CD4-positive, alpha-beta memory T cell (primary cell): Measurements from ENCODE around the gene IL17RB. TPM values are rescaled to one million over a fixed set of nuclear protein-coding genes. Genes with fewer than 3 reads are reported as not detected.

Experiments
- CTCF ChIA-PET: fragments of 350-600 bp; sonication (Branson Sonifier 250); formaldehyde crosslinking; loops from one replicate; lab custom pipeline; 2021; ENCODE audit warnings: inconsistent platforms; ENCODE audit not compliant: partially characterized antibody; lab: Charles Lee
- POLR2A ChIA-PET: fragments of 350-600 bp; sonication (Branson Sonifier 250); formaldehyde crosslinking; loops from one replicate; lab custom pipeline; 2021; ENCODE audit not compliant: partially characterized antibody; lab: Charles Lee
- DNase-seq, 5 donors: peaks; one replicate each; pipeline versions ENCODE4 v3.0.0 to v3.0.0-alpha.2; 2020 to 2022; ENCODE audit warnings: mixed read lengths in 1 of 5
- H3K27ac ChIP-seq: one replicate; pipeline ENCODE4 v1.7.0; 2013; ENCODE audit warnings: low read depth, low read length
- H3K27me3 ChIP-seq: 2 replicates; pipeline ENCODE4 v1.7.0; 2013; ENCODE audit warnings: mild to moderate bottlenecking, low read length, moderate library complexity; ENCODE audit not compliant: insufficient read depth
- H3K36me3 ChIP-seq: 2 replicates; pipeline ENCODE4 v1.7.0; 2013; ENCODE audit warnings: mild to moderate bottlenecking, low read length, moderate library complexity; ENCODE audit not compliant: insufficient read depth
- H3K4me1 ChIP-seq: 2 replicates; pipeline ENCODE4 v1.7.0; 2013; ENCODE audit warnings: mild to moderate bottlenecking, low read length, moderate library complexity; ENCODE audit not compliant: insufficient read depth
- H3K4me3 ChIP-seq, 2 donors: one replicate each; pipeline ENCODE4 v1.7.0; 2013; ENCODE audit warnings: low read length in 2 of 2, mild to moderate bottlenecking in 1 of 2
- H3K9me3 ChIP-seq, 2 donors: one replicate each; pipeline ENCODE4 v1.7.0; 2013; ENCODE audit warnings: low read length in 2 of 2, control low read depth in 1 of 2; ENCODE audit not compliant: control insufficient read depth in 1 of 2
- H3K27ac Mint-ChIP-seq, 7 donors: one replicate each; pipeline ENCODE4 v1.8.0; 2020 to 2021; ENCODE audit warnings: mixed read lengths in 7 of 7, mild to moderate bottlenecking in 6 of 7, inconsistent platforms in 3 of 7, moderate library complexity in 3 of 7
- H3K27me3 Mint-ChIP-seq, 2 donors: one replicate each; pipeline ENCODE4 v1.8.0; 2020 to 2021; ENCODE audit warnings: mixed read lengths in 2 of 2
- H3K36me3 Mint-ChIP-seq, 2 donors: one replicate each; pipeline ENCODE4 v1.8.0; 2020 to 2021; ENCODE audit warnings: mixed read lengths in 2 of 2, inconsistent platforms in 1 of 2, mild to moderate bottlenecking in 1 of 2
- H3K4me1 Mint-ChIP-seq, 4 donors: one replicate each; pipeline ENCODE4 v1.8.0; 2020 to 2021; ENCODE audit warnings: mixed read lengths in 4 of 4, mild to moderate bottlenecking in 1 of 4
- H3K4me3 Mint-ChIP-seq, 8 donors: one replicate each; pipeline ENCODE4 v1.8.0; 2020 to 2021; ENCODE audit warnings: mixed read lengths in 8 of 8, mild to moderate bottlenecking in 7 of 8, moderate library complexity in 6 of 8, inconsistent platforms in 3 of 8
- H3K9me3 Mint-ChIP-seq, 8 donors: one replicate each; pipeline ENCODE4 v1.8.0; 2020 to 2021; ENCODE audit warnings: mixed read lengths in 8 of 8, mild to moderate bottlenecking in 5 of 8, inconsistent platforms in 3 of 8, moderate library complexity in 1 of 8
- intact Hi-C: fragments of 100-400 bp; cut with micrococcal nuclease; formaldehyde crosslinking; loops from one replicate; pipeline ENCODE4 v1.15.1; 2023
- polyA plus RNA-seq, 2 donors: library from polyadenylated mRNA; unstranded; fragments of 300-500 nt; fragmentation: Illumina TruSeq; gene quantifications; one replicate each; pipeline ENCODE4 v1.2.3, GENCODE V29; 2021
- total RNA-seq, 2 experiments: library from RNA; stranded (reverse); gene quantifications; one replicate each; pipeline ENCODE4 v1.2.3, GENCODE V29; 2021

The IL17RB gene
- total and polyA plus RNA-seq, 4 experiments from 2014 or later = 0.09 to 1.0 (median 0.76) TPM

- ChIA-PET POLR2A (no interaction called here), CTCF (no interaction called here)
- intact Hi-C loops = no loop called here
- Mint-ChIP-seq H3K36me3 (no peaks in the 10 kb centered on the region), H3K4me3 (no peak overlapping the region), H3K4me1 (no peaks in the 10 kb centered on the region), H3K27me3 (peaks cover 10 to 27% of the 10 kb centered on the region in 2 donors), H3K9me3 (peaks cover 0 to 9% (median 5%) of the 10 kb centered on the region in 8 donors), H3K27ac (no peak overlapping the region)
- Histone ChIP-seq H3K9me3 (no peaks in the 10 kb centered on the region), H3K27me3 (no peaks in the 10 kb centered on the region), H3K27ac (no peak overlapping the region), H3K4me1 (no peaks in the 10 kb centered on the region), H3K36me3 (no peaks in the 10 kb centered on the region), H3K4me3 (no peak overlapping the region)
- no peak for DNase-seq
Measured at GRCh38 chr3:53902067-53902466, 55.7 kb downstream of the IL17RB start.

- no peak overlapping the region for H3K4me3 Mint-ChIP-seq
- POLR2A ChIA-PET = no interaction called here
- CTCF ChIA-PET = no interaction called here
- no peak overlapping the region for H3K27ac ChIP-seq
- H3K36me3 Mint-ChIP-seq = no peaks in the 10 kb centered on the region
- peaks cover 0 to 9% (median 5%) of the 10 kb centered on the region in 8 donors for H3K9me3 Mint-ChIP-seq
- no peaks in the 10 kb centered on the region for H3K36me3 ChIP-seq
- no peak overlapping the region for H3K27ac Mint-ChIP-seq
- H3K27me3 ChIP-seq = no peaks in the 10 kb centered on the region
- no peaks in the 10 kb centered on the region for H3K4me1 Mint-ChIP-seq
- DNase-seq = no peak
- H3K4me1 ChIP-seq = no peaks in the 10 kb centered on the region
- intact Hi-C loops = no loop called here
- no peak overlapping the region for H3K4me3 ChIP-seq
- peaks cover 10 to 21% of the 10 kb centered on the region in 2 donors for H3K27me3 Mint-ChIP-seq
- H3K9me3 ChIP-seq = no peaks in the 10 kb centered on the region
Measured at GRCh38 chr3:53902711-53903110, 56.3 kb downstream of the IL17RB start.

- H3K27ac ChIP-seq = no peak overlapping the region
- CTCF ChIA-PET = no interaction called here
- Mint-ChIP-seq H3K27me3 (peaks cover 25 to 32% of the 10 kb centered on the region in 2 donors), H3K27ac (no peak overlapping the region), H3K9me3 (peaks cover 0 to 4% (median 0%) of the 10 kb centered on the region in 8 donors), H3K36me3 (no peaks in the 10 kb centered on the region), H3K4me3 (no peak overlapping the region), H3K4me1 (no peaks in the 10 kb centered on the region)
- H3K27me3 ChIP-seq = peaks cover 1% of the 10 kb centered on the region
- H3K9me3 ChIP-seq = no peaks in the 10 kb centered on the region
- no peaks in the 10 kb centered on the region for H3K4me1 ChIP-seq
- intact Hi-C loops = no loop called here
- no peak overlapping the region for H3K4me3 ChIP-seq
- DNase-seq = no peak
- POLR2A ChIA-PET = no interaction called here
- no peaks in the 10 kb centered on the region for H3K36me3 ChIP-seq
Measured at GRCh38 chr3:53913401-53913800, 67.0 kb downstream of the IL17RB start.

Other genes with a start within 250 kb of the IL17RB start
- gene CHDH, start 149 bp upstream of the IL17RB start, total RNA-seq = under 1 TPM; 0.23 to 0.47 TPM
- gene CHDH, start 149 bp upstream of the IL17RB start, polyA plus RNA-seq = under 1 TPM in 1 of 2 donors, not detected in 1; 0.67 TPM
- gene ACTR8, start 35.6 kb downstream of the IL17RB start, total RNA-seq = 10 to 100 TPM; 37.7 to 38.1 TPM
- gene ACTR8, start 35.6 kb downstream of the IL17RB start, polyA plus RNA-seq = 10 to 100 TPM; 13.1 to 24.7 TPM
- 10 to 100 TPM; 43.2 to 50.7 TPM for gene SELENOK, start 45.3 kb downstream of the IL17RB start, total RNA-seq
- gene SELENOK, start 45.3 kb downstream of the IL17RB start, polyA plus RNA-seq = 100 to 1,000 TPM; 103 to 134 TPM